ENCODE measurements around the gene LSG1. TPM values are rescaled to one million over a fixed set of nuclear protein-coding genes. Genes with fewer than 3 reads are reported as not detected.

LSG1 gene
- total RNA-seq, 4 donors from 2014 or later, result 7.9 to 58.1 (median 45.0) TPM

GRCh38 chr3:194604837-194605236 is 67.2 kb downstream of the LSG1 start:
- H3K4me1 ChIP-seq, result no peaks in the 10 kb centered on the region
- no peak for DNase-seq
- H3K36me3 ChIP-seq, result no peaks in the 10 kb centered on the region
- no peak overlapping the region for H3K4me3 ChIP-seq
- H3K27ac ChIP-seq, result no peak overlapping the region
- intact Hi-C loops (cut with DNase I; ENCODE audit: low total_unique reads), result no loop called here
- no peaks in the 10 kb centered on the region for H3K9me3 ChIP-seq
- no peak for TF ChIP-seq POLR2A (IDR thresholded peaks at IDR 0.05)
- TF ChIP-seq, protein P1, sequence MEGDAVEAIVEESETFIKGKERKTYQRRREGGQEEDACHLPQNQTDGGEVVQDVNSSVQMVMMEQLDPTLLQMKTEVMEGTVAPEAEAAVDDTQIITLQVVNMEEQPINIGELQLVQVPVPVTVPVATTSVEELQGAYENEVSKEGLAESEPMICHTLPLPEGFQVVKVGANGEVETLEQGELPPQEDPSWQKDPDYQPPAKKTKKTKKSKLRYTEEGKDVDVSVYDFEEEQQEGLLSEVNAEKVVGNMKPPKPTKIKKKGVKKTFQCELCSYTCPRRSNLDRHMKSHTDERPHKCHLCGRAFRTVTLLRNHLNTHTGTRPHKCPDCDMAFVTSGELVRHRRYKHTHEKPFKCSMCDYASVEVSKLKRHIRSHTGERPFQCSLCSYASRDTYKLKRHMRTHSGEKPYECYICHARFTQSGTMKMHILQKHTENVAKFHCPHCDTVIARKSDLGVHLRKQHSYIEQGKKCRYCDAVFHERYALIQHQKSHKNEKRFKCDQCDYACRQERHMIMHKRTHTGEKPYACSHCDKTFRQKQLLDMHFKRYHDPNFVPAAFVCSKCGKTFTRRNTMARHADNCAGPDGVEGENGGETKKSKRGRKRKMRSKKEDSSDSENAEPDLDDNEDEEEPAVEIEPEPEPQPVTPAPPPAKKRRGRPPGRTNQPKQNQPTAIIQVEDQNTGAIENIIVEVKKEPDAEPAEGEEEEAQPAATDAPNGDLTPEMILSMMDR (IDR thresholded peaks at IDR 0.05), result no peak
- H3K27me3 ChIP-seq, result no peaks in the 10 kb centered on the region

- H3K27me3 ChIP-seq, result no peaks in the 10 kb centered on the region
- no peaks in the 10 kb centered on the region for H3K9me3 ChIP-seq
- no peaks in the 10 kb centered on the region for H3K4me1 ChIP-seq
- no peak overlapping the region for H3K4me3 ChIP-seq
- no peak overlapping the region for H3K27ac ChIP-seq
- no peak for DNase-seq
- intact Hi-C loops (cut with DNase I; ENCODE audit: low total_unique reads), result no loop called here
- no peaks in the 10 kb centered on the region for H3K36me3 ChIP-seq
- TF ChIP-seq, protein P1 (IDR thresholded peaks at IDR 0.05), result no peak
- TF ChIP-seq POLR2A (IDR thresholded peaks at IDR 0.05), result no peak
These were observed 67.9 kb downstream of the LSG1 start for GRCh38 chr3:194604126-194604525.

- Histone ChIP-seq H3K9me3 (no peaks in the 10 kb centered on the region), H3K4me3 (no peak overlapping the region), H3K27ac (no peak overlapping the region), H3K36me3 (no peaks in the 10 kb centered on the region), H3K27me3 (no peaks in the 10 kb centered on the region), H3K4me1 (no peaks in the 10 kb centered on the region)
- DNase-seq, result no peak
- intact Hi-C loops (cut with DNase I; ENCODE audit: low total_unique reads), result no loop called here
- no peak for TF ChIP-seq POLR2A (IDR thresholded peaks at IDR 0.05)
- TF ChIP-seq, protein P1 (IDR thresholded peaks at IDR 0.05), result no peak
These were observed 69.3 kb downstream of the LSG1 start for GRCh38 chr3:194602669-194603171.

- Histone ChIP-seq H3K27me3 (no peaks in the 10 kb centered on the region), H3K36me3 (no peaks in the 10 kb centered on the region), H3K4me1 (no peaks in the 10 kb centered on the region), H3K4me3 (no peak overlapping the region), H3K27ac (no peak overlapping the region), H3K9me3 (no peaks in the 10 kb centered on the region)
- DNase-seq, result no peak
- intact Hi-C loops (cut with DNase I; ENCODE audit: low total_unique reads), result no loop called here
- TF ChIP-seq POLR2A (IDR thresholded peaks at IDR 0.05), result no peak
- TF ChIP-seq, protein P1 (IDR thresholded peaks at IDR 0.05), result no peak
These were observed 73.0 kb downstream of the LSG1 start for GRCh38 chr3:194598771-194599557.

DNA sequence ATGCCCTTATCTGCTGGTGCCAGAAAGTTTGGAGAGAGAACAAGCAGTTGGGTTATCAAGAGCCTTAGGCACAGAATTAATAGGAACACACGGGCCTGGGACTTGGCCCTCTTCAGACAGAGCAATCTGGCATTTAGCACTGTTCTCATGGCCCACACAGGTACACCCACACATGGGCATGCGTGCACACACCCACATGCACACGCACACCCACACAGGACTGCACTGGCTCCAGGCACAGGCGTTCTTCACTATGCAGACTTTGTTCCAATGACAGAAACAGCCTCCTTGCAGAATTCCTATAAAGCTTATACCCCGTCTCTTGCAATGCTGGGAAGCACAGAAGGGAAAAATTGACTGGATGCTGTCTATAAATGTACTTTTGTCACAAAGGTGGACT is 75.1 kb downstream of the LSG1 start:
- Histone ChIP-seq H3K4me1 (no peaks in the 10 kb centered on the region), H3K36me3 (no peaks in the 10 kb centered on the region), H3K27me3 (no peaks in the 10 kb centered on the region), H3K9me3 (no peaks in the 10 kb centered on the region), H3K27ac (no peak overlapping the region), H3K4me3 (no peak overlapping the region)
- no peak for DNase-seq
- intact Hi-C loops (cut with DNase I; ENCODE audit: low total_unique reads), result no loop called here
- no peak for TF ChIP-seq POLR2A (IDR thresholded peaks at IDR 0.05)
- TF ChIP-seq, protein P1 (IDR thresholded peaks at IDR 0.05), result no peak
